ENCODE data around the gene PLA2G6. TPM values are rescaled to one million over a fixed set of nuclear protein-coding genes. Genes with fewer than 3 reads are reported as not detected.

PLA2G6 gene
- total RNA-seq, 1 donor from 2014 or later: 35.8 TPM

DNA sequence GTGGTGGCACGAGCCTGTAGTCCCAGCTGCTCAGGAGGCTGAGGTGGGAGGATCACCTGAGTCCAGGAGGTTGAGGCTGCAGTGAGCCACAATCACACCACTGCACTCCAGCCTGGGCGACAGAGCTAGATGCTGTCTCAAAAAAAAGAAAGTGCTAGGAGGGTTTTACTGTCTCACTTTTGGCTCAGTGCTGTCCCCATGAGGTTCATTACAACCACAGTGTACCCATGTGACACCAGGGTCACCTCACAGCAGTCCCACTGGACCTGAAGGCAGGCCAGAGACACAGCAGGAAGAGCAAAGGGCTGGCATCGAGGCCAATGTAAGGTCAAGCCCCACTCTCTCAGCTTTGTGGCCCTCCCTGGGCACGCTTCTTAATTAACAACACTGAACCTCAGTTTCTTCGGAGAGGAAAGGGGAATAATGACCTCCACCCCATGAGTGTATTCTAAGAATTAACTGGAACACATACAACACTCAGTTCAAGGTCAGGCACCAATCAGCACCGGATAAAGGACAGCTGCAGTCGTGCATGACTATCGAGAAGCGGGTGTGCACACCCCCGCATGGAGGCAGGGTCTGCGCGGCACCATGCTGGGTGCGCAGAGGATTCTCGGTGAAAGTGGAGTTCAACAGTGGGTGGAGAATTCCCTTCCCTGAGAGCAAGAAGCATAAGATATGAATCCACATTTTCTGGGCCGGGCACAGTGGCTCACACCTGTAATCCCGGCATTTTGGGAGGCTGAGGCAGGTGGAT lies 40.2 kb downstream of the PLA2G6 start:
- no peak for TF ChIP-seq POLR2A (IDR thresholded peaks at IDR 0.05)
- TF ChIP-seq, protein P1, sequence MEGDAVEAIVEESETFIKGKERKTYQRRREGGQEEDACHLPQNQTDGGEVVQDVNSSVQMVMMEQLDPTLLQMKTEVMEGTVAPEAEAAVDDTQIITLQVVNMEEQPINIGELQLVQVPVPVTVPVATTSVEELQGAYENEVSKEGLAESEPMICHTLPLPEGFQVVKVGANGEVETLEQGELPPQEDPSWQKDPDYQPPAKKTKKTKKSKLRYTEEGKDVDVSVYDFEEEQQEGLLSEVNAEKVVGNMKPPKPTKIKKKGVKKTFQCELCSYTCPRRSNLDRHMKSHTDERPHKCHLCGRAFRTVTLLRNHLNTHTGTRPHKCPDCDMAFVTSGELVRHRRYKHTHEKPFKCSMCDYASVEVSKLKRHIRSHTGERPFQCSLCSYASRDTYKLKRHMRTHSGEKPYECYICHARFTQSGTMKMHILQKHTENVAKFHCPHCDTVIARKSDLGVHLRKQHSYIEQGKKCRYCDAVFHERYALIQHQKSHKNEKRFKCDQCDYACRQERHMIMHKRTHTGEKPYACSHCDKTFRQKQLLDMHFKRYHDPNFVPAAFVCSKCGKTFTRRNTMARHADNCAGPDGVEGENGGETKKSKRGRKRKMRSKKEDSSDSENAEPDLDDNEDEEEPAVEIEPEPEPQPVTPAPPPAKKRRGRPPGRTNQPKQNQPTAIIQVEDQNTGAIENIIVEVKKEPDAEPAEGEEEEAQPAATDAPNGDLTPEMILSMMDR (IDR thresholded peaks at IDR 0.05): no peak
- no peak for TF ChIP-seq POLR2AphosphoS5 (IDR thresholded peaks at IDR 0.05; ENCODE audit: insufficient read depth in 1 of 2, low read depth in 1 of 2)
- H3K27ac ChIP-seq: no peak overlapping the region
- H3K27me3 ChIP-seq: no peaks in the 10 kb centered on the region
- no peaks in the 10 kb centered on the region for H3K4me1 ChIP-seq
- H3K4me3 ChIP-seq: no peak overlapping the region
- no peak for DNase-seq (ENCODE audit: extremely low spot score in 2 of 2)
- intact Hi-C loops (cut with DNase I): no loop called here
- H3K9me3 ChIP-seq: no peaks in the 10 kb centered on the region
- H3K36me3 ChIP-seq: no peaks in the 10 kb centered on the region

GRCh38 chr22:38139901-38140300 lies 41.7 kb downstream of the PLA2G6 start:
- intact Hi-C loops (cut with DNase I): no loop called here
- no peak for DNase-seq (ENCODE audit: extremely low spot score in 2 of 2)

DNA sequence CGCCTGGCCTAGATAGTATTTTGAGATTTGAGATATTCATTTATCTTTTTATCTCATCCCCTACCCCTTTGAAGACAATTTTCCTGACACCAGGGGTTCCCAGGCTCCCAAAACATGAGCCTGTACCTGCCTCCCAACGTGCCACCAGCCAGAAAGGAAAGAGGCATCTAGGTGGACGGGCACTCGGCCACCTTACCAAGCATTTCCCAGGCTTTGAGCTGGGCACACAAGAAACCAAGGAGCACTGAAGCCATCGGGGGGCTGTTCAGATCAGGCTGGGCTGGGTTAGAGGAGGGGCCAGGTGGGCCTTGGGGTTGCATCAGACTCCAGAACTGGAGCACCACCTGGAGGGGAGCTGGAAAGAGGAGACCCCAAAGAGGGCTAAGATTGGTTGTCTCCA lies 42.7 kb downstream of the PLA2G6 start:
- no peak for DNase-seq (ENCODE audit: extremely low spot score in 2 of 2)

More at GRCh38 chr22:38139901-38140300, 41.7 kb downstream of the PLA2G6 start:
- Histone ChIP-seq H3K4me3 (no peak overlapping the region), H3K4me1 (no peaks in the 10 kb centered on the region), H3K27ac (no peak overlapping the region), H3K27me3 (no peaks in the 10 kb centered on the region), H3K36me3 (no peaks in the 10 kb centered on the region), H3K9me3 (no peaks in the 10 kb centered on the region)
- TF ChIP-seq, protein P1 (IDR thresholded peaks at IDR 0.05): no peak

DNA sequence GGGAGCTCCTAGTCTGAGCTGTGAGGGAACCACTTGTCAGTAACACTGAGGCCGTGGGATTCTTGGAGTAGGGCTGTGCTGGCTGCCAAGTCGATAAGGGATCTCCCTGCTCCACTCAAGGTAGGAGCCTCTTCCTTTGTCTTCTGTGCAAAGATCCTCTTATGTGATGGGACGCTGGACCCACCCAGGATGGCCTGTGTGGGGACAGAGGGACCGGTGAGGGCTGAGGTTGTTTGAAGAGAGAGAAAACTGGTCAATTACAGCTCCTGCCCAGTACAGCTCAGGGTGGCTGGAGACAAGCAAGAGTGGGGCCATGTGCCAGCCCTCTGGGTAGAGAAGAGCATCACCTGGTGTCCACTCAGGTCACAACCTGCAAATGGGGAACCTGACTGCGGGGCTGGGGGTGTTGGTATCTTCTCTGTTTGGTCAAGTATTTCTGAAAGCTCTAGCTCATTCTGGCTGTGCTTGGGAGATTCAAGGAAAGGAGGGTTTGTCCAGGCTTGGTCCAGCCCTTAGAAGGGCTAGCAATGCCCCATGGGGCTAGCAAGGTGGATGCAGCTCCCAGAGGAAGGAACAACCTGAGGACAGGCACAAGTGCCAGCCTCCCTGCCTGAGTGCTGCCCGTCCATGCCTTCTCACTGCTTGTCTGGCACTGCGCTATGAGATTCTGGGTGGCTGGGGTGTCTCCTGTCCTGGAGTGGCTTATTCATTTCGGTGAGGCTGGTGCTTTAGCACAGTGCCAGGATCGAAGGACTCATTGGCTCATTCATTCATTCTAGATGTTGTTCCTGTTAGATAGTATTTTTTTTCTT lies 43.5 kb downstream of the PLA2G6 start:
- no peaks in the 10 kb centered on the region for H3K4me1 ChIP-seq
- no peak for TF ChIP-seq POLR2A (IDR thresholded peaks at IDR 0.05)
- TF ChIP-seq POLR2AphosphoS5 (IDR thresholded peaks at IDR 0.05; ENCODE audit: insufficient read depth in 1 of 2, low read depth in 1 of 2): no peak
- TF ChIP-seq, protein P1 (IDR thresholded peaks at IDR 0.05): no peak
- no peaks in the 10 kb centered on the region for H3K36me3 ChIP-seq
- no peaks in the 10 kb centered on the region for H3K9me3 ChIP-seq
- no peak overlapping the region for H3K4me3 ChIP-seq
- intact Hi-C loops (cut with DNase I): no loop called here
- no peaks in the 10 kb centered on the region for H3K27me3 ChIP-seq
- H3K27ac ChIP-seq: no peak overlapping the region
- no peak for DNase-seq (ENCODE audit: extremely low spot score in 2 of 2)

More for the DNA sequence above, 42.7 kb downstream of the PLA2G6 start:
- no peaks in the 10 kb centered on the region for H3K9me3 ChIP-seq
- H3K4me1 ChIP-seq: no peaks in the 10 kb centered on the region
- TF ChIP-seq POLR2A (IDR thresholded peaks at IDR 0.05) (no peak), POLR2AphosphoS5 (IDR thresholded peaks at IDR 0.05; ENCODE audit: insufficient read depth in 1 of 2, low read depth in 1 of 2) (no peak)
- TF ChIP-seq, protein P1 (IDR thresholded peaks at IDR 0.05): no peak
- no peak overlapping the region for H3K4me3 ChIP-seq
- no peaks in the 10 kb centered on the region for H3K36me3 ChIP-seq
- intact Hi-C loops (cut with DNase I): no loop called here
- no peak overlapping the region for H3K27ac ChIP-seq
- H3K27me3 ChIP-seq: no peaks in the 10 kb centered on the region

GRCh38 chr22:38136607-38137006 lies 45.0 kb downstream of the PLA2G6 start:
- intact Hi-C loops (cut with DNase I): no loop called here
- no peaks in the 10 kb centered on the region for H3K27me3 ChIP-seq
- no peaks in the 10 kb centered on the region for H3K4me1 ChIP-seq
- no peak for DNase-seq (ENCODE audit: extremely low spot score in 2 of 2)
- no peaks in the 10 kb centered on the region for H3K9me3 ChIP-seq
- no peak for TF ChIP-seq POLR2AphosphoS5 (IDR thresholded peaks at IDR 0.05; ENCODE audit: insufficient read depth in 1 of 2, low read depth in 1 of 2)
- TF ChIP-seq, protein P1 (IDR thresholded peaks at IDR 0.05): no peak
- no peak for TF ChIP-seq POLR2A (IDR thresholded peaks at IDR 0.05)
- H3K36me3 ChIP-seq: no peaks in the 10 kb centered on the region
- no peak overlapping the region for H3K4me3 ChIP-seq
- no peak overlapping the region for H3K27ac ChIP-seq
